Astrocyte of the cerebellum (primary cell): ENCODE results near the gene WDR1.

Experiments
- DNase-seq: peaks from one replicate; pipeline ENCODE4 v3.0.0-alpha.2; 2011; ENCODE audit warnings: low read depth
- H3K4me3 ChIP-seq: 2 replicates; pipeline ENCODE4 v1.5.1; 2011; ENCODE audit warnings: mild to moderate bottlenecking, low read depth, low read length, moderate library complexity
- in situ Hi-C: cut with HindIII; loops from 2 replicates; pipeline ENCODE4 v1.10.0; 2017; ENCODE audit warnings: low sequenced_read_pairs
- TF ChIP-seq, protein P1 (sequence below): IDR thresholded peaks from 2 replicates; pipeline ENCODE4 v1.5.1; 2012; ENCODE audit warnings: low read length, low read depth, moderate library complexity, mild to moderate bottlenecking; ENCODE audit errors: missing control alignments

WDR1 gene

DNA sequence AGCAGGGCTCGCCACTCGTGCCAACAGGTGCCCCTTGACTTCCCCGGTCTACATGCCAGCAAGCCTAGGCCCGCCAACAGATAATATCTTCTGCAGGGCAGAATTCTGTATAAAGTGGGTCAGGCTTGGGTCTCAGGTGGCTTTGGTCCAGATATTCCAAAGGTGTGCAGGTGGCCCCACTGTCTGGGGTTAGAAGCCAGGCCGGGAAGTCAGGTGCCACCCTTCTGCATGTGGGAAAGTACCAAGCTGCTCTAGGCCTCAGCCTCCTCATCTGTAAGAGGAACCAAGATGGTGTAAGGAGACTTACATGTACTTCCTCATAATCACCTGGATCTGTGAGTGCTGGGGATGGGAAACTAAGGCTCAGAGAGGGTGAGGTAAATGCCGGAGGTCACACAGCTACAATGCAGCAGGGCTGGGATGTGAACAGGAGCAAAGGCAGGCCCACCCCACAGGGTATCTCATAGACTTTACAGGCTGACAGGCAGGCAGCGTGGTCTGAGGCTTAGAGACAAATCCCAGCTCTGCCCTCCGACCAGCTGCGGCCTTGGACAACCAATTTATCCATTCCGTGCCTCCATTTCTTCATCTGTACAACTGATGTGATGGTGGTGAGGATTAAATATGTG is 35.9 kb downstream of the WDR1 start:
- TF ChIP-seq, protein P1, sequence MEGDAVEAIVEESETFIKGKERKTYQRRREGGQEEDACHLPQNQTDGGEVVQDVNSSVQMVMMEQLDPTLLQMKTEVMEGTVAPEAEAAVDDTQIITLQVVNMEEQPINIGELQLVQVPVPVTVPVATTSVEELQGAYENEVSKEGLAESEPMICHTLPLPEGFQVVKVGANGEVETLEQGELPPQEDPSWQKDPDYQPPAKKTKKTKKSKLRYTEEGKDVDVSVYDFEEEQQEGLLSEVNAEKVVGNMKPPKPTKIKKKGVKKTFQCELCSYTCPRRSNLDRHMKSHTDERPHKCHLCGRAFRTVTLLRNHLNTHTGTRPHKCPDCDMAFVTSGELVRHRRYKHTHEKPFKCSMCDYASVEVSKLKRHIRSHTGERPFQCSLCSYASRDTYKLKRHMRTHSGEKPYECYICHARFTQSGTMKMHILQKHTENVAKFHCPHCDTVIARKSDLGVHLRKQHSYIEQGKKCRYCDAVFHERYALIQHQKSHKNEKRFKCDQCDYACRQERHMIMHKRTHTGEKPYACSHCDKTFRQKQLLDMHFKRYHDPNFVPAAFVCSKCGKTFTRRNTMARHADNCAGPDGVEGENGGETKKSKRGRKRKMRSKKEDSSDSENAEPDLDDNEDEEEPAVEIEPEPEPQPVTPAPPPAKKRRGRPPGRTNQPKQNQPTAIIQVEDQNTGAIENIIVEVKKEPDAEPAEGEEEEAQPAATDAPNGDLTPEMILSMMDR = no peak
- in situ Hi-C loops = no loop called here
- DNase-seq = no peak
- H3K4me3 ChIP-seq = no peak overlapping the region

DNA sequence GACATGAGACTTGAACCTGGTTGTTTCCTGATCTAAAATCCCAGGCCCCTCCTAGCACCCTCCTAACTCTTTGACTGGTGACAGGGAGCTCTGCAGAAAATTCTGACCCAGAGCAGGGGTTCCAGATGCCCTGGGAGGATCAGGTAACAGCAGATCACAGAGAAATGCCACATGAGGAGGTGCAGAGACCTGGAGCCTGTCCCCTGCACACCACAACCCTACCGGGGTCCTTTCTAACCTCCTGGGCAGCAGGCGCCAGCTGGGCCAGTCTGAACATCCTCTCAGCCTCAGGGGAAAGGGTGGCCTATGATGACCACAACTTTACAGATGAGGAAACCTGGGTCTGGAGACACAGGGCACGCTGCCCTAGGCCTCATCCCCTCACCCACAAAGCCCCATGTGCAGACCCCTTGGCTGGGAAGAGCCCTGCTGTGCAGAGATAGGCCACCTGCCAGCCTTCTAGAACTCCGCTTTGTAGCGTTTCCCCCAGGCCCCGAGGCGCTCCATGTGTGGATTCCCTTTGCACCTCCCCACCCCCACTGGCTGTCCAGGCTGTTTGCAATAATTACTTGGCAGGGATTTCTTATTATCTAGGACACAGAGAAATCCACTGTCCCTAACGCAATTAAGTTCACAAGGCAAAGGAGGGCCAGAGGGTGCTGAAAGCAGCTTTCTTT is 36.5 kb downstream of the WDR1 start:
- no peak for DNase-seq
- H3K4me3 ChIP-seq = no peak overlapping the region
- TF ChIP-seq, protein P1 = no peak
- in situ Hi-C loops = no loop called here

DNA sequence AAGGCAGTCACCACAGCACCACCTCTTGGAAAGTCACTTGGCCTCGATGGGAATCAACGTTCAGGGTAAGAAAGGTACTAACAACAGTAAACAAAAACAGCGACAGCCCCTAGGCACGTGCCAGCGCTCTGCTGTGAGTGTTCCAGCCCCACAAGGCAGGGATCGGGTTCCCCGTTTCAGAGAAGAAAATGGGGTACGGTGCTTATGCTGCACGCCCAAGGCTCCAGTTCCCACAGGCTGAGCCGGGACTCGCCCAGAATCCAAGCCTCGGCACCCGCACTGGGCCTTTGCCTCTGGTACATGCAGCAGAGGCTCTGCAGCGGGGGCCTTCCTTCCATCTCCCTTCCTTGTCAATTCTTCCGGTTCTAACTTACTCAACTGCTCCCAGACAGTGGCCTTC is 37.3 kb downstream of the WDR1 start:
- in situ Hi-C loops = no loop called here
- no peak for DNase-seq
- TF ChIP-seq, protein P1 = no peak
- no peak overlapping the region for H3K4me3 ChIP-seq

DNA sequence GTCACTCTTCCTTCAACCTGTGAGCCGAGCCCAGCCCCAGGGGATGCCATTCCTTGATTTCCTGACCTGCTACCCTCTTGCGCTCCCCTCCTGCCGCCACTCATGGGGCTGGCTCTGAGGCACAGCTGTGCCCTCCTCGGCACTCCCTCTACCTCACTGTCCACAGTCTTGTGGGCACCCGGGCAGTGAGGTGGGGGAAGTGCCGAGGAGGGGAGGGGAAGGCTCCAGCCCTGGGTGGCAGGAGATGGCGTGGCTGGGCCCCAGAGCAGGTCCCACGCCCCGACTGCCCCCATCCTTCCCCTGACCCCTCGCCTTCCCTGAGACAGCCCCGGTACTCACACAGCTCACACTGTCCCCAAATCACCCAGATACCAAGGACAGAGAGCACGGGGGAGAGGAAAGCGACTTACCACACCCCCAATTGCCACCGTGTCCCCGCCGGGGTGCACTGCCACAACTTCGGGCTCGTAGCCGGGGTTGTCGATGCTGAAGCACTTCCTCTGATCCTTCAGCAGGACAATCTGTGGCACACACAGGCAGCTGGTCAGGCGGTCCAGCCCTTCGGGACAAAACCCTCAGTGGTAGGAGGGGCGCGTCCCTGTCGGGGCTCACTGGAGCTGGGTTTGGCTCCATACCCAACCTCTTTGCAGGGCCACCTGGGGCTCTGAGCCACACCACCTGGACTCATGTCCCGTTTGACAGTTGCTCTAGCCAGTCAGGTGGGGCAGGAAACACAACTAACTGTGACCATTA is 37.9 kb downstream of the WDR1 start:
- in situ Hi-C loops = no loop called here
- H3K4me3 ChIP-seq = no peak overlapping the region
- DNase-seq = no peak
- TF ChIP-seq, protein P1 = no peak

DNA sequence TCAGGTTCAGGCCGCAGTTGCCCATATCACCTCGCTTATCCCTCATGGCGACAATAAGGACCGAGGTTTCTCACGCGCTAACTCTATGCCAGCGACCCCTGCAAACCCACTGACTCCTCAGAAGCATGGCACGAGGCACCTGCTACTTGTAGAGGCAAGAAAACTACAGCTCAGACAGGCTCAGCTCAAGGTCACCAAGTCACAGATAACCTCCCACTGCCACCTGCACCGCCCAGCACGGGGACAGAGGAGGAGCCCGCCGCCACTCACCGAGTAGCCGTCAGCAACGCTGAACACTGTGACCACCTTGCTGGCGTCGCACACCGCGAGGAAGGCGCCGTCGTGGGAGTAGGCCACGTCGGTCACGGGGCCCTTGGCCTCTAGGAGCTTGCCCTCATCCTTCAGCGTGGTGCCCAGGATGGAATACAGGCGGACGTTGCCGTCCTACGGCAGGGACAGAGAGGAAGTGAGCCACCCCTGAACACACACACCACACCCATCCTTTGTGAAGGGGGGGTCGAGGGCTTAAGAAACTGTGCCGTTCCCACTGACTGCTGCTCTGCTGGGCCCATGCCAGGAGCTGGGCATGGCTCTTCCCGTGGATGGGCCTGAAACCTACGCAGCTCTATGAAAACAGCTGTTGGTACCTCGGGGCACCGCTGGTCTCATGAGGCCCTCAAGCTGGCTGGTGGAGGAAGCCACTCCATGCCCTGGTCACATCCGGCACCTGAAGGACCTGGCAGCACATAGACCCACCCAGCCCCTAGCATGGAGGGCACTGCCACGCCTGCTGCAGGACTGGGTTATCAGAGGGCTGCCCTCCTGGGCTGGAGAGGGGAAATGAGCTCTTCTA is 38.9 kb downstream of the WDR1 start:
- TF ChIP-seq, protein P1 = no peak
- H3K4me3 ChIP-seq = no peak overlapping the region
- DNase-seq = no peak
- in situ Hi-C loops = no loop called here

DNA sequence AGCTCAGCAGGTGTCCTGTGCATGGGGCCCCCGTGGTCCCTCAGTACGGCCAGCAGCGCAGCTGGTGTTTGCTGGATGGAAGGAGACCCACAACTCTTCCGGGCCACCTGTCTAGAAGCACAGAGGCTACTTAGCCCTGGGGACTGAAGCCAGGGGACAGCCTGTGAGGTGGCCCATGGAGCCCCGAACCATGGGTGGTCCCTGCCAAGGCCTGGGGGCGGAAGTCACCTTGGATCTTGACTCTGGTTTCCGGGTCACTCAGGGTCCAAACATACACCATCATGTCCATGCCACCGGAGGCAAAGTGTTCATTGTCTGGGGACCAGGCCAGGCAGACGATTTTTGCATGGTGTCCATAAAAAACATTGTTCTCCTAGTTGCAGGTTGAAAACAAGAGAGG is 39.5 kb downstream of the WDR1 start:
- TF ChIP-seq, protein P1 = no peak
- no peak for DNase-seq
- H3K4me3 ChIP-seq = no peak overlapping the region
- in situ Hi-C loops = no loop called here
